Measurements from ENCODE around the gene SF3B1. TPM values are rescaled to one million over a fixed set of nuclear protein-coding genes. Genes with fewer than 3 reads are reported as not detected.
"Not testable (repeated sequence)": the region's sequence is repeated elsewhere in the genome, so short reads cannot be mapped to it uniquely, and the experiment has no call there.

SF3B1 gene
- total RNA-seq, 4 donors from 2014 or later = 137 to 297 (median 158) TPM

DNA sequence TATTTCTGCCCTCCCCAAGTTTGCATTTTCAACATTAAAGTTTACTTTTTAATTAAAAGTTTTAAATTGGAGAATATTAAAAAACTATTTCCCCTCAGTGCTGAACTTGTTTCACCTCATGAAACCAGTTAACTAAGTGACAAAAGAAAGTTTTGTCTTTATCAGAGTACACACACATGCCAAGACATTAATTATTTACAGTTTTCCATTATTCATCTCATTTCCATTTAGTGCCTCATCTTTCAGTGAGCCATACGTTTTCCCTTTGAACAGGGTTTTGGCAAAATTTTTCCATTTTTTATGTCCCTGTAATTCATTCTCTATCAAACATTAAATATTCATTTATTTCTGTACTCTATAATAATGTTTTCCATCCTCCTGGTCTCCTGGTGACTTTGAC, 53.2 kb downstream of the SF3B1 start:
- Histone ChIP-seq H3K9me3 (no peaks in the 10 kb centered on the region), H3K4me3 (no peak overlapping the region), H3K36me3 (no peaks in the 10 kb centered on the region), H3K4me1 (no peaks in the 10 kb centered on the region), H3K27me3 (no peaks in the 10 kb centered on the region), H3K27ac (no peak overlapping the region)
- ATAC-seq = no peak
- DNase-seq = no peak
- in situ Hi-C loops (cut with MboI; ENCODE audit: low sequenced_read_pairs in 4 of 4) (loop anchor here in 3 of 4 donors (5.0 to 10.0 kb wide), 6 partner anchors 189 to 377 kb away; no protein-coding TSS in a partner anchor), intact Hi-C loops (cut with DNase I; ENCODE audit: low total_unique reads) (no loop called here)
- no peak for TF ChIP-seq POLR2A (IDR thresholded peaks at IDR 0.05)
- TF ChIP-seq, protein P1, sequence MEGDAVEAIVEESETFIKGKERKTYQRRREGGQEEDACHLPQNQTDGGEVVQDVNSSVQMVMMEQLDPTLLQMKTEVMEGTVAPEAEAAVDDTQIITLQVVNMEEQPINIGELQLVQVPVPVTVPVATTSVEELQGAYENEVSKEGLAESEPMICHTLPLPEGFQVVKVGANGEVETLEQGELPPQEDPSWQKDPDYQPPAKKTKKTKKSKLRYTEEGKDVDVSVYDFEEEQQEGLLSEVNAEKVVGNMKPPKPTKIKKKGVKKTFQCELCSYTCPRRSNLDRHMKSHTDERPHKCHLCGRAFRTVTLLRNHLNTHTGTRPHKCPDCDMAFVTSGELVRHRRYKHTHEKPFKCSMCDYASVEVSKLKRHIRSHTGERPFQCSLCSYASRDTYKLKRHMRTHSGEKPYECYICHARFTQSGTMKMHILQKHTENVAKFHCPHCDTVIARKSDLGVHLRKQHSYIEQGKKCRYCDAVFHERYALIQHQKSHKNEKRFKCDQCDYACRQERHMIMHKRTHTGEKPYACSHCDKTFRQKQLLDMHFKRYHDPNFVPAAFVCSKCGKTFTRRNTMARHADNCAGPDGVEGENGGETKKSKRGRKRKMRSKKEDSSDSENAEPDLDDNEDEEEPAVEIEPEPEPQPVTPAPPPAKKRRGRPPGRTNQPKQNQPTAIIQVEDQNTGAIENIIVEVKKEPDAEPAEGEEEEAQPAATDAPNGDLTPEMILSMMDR (IDR thresholded peaks at IDR 0.05 in 4 of 5, conservative IDR thresholded peaks at IDR 0.05 in 1 of 5) = no peak

- H3K9me3 ChIP-seq, ATAC-seq, DNase-seq, H3K4me1 ChIP-seq, H3K4me3 ChIP-seq, H3K27me3 ChIP-seq, H3K27ac ChIP-seq, H3K36me3 ChIP-seq: not testable (repeated sequence)
- in situ Hi-C loops (cut with MboI; ENCODE audit: low sequenced_read_pairs in 4 of 4) (loop anchor here (5.0 to 10.0 kb wide), 7 partner anchors 185 to 375 kb away; no protein-coding TSS in a partner anchor), intact Hi-C loops (cut with DNase I; ENCODE audit: low total_unique reads) (loop anchor here (5.0 kb wide), 3 partner anchors 53 to 368 kb away; no protein-coding TSS in a partner anchor)
These were observed 54.9 kb downstream of the SF3B1 start for GRCh38 chr2:197379918-197380309.

DNA sequence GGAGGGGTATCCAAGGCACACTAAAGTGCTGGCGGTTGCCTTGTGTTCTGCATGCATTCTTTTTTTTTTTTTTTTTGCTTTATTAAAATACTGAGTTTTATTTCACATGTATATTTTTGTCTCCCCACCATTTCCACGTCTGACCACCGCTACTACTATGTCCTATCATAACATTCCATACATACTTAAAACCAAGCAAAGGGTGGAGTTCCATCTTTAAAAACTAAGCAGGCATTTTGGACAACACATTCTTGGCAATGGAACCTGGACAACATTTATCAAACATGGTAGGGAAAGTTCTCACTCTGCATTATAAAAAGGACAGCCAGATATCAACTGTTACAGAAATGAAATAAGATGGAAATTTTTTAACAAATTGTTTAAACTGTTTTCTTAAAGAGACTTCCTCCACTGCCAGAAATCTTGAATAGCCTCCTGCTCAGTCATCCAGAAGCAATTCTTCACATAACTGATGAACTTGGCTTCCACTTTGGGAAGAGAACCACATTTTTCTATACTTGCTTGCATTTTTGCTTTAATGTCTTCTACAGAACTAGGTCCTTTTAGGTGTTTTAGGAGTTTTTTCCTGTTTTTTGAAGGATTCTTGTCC, 55.4 kb downstream of the SF3B1 start:
- H3K36me3 ChIP-seq, H3K27me3 ChIP-seq, H3K9me3 ChIP-seq, ATAC-seq, DNase-seq, H3K4me1 ChIP-seq, H3K4me3 ChIP-seq, H3K27ac ChIP-seq: not testable (repeated sequence)
- in situ Hi-C loops (cut with MboI; ENCODE audit: low sequenced_read_pairs in 4 of 4) = loop anchor here in 1 of 4 donors (10.0 kb wide), 2 partner anchors 185 to 265 kb away; no protein-coding TSS in a partner anchor
- intact Hi-C loops (cut with DNase I; ENCODE audit: low total_unique reads) = loop anchor here (5.0 kb wide), 3 partner anchors 52 to 367 kb away; no protein-coding TSS in a partner anchor

GRCh38 chr2:197378494-197379307, 56.1 kb downstream of the SF3B1 start:
- in situ Hi-C loops (cut with MboI; ENCODE audit: low sequenced_read_pairs in 4 of 4) = loop anchor here in 1 of 4 donors (10.0 kb wide), 2 partner anchors 184 to 264 kb away; no protein-coding TSS in a partner anchor

DNA sequence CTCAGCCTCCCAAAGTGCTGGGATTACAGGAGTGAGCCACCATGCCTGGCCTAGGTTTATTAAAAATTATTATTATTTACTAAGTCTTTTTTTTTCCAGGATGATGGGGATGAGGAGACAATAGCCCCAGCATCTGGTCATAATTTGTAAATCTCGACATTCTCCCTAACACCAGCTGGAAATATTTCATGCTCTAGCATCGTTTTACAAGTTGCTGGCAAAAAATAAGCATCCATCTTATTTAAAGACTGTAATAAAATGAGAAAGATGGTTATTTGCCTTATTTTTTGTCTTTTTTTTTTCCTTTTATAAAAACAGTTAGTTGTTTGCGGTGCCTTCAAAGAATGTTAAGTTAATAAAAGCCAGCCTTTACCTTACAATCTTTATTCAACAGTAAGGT, 56.7 kb downstream of the SF3B1 start:
- in situ Hi-C loops (cut with MboI; ENCODE audit: low sequenced_read_pairs in 4 of 4) = loop anchor here in 1 of 4 donors (10.0 kb wide), 2 partner anchors 183 to 263 kb away; no protein-coding TSS in a partner anchor
- intact Hi-C loops (cut with DNase I; ENCODE audit: low total_unique reads) = loop anchor here (1.0 to 5.0 kb wide), 5 partner anchors 51 to 366 kb away; no protein-coding TSS in a partner anchor
- Histone ChIP-seq H3K27me3 (no peaks in the 10 kb centered on the region), H3K4me3 (no peak overlapping the region), H3K4me1 (no peaks in the 10 kb centered on the region), H3K27ac (no peak overlapping the region), H3K36me3 (no peaks in the 10 kb centered on the region), H3K9me3 (no peaks in the 10 kb centered on the region)
- ATAC-seq = no peak
- TF ChIP-seq POLR2A (IDR thresholded peaks at IDR 0.05) = no peak
- TF ChIP-seq, protein P1 (IDR thresholded peaks at IDR 0.05 in 4 of 5, conservative IDR thresholded peaks at IDR 0.05 in 1 of 5) = no peak
- no peak for DNase-seq

More at GRCh38 chr2:197378494-197379307, 56.1 kb downstream of the SF3B1 start:
- Histone ChIP-seq H3K4me1 (no peaks in the 10 kb centered on the region), H3K4me3 (no peak overlapping the region), H3K27ac (no peak overlapping the region), H3K36me3 (no peaks in the 10 kb centered on the region), H3K9me3 (no peaks in the 10 kb centered on the region), H3K27me3 (no peaks in the 10 kb centered on the region)
- intact Hi-C loops (cut with DNase I; ENCODE audit: low total_unique reads) = loop anchor here (1.0 to 5.0 kb wide), 5 partner anchors 51 to 366 kb away; no protein-coding TSS in a partner anchor
- DNase-seq (peak in 1 of 2 donors; percentile 8), ATAC-seq (peak; percentile 70 to 86)
- TF ChIP-seq, protein P1 (IDR thresholded peaks at IDR 0.05 in 4 of 5, conservative IDR thresholded peaks at IDR 0.05 in 1 of 5) = peak; percentile 72 to 78 (median 76)
- no peak for TF ChIP-seq POLR2A (IDR thresholded peaks at IDR 0.05)

All from gastrocnemius medialis (tissue), 4 donors.